Body of pancreas (tissue), 4 donors: Measurements from ENCODE around the gene USP12. TPM values are rescaled to one million over a fixed set of nuclear protein-coding genes. Genes with fewer than 3 reads are reported as not detected.

Source experiments
- ATAC-seq: fragments of 150-250 bp; one replicate; pipeline ENCODE4 v1.9.1; 2016
- DNase-seq, 4 donors: peaks; one replicate each; pipeline ENCODE4 v3.0.0-alpha.2; 2019
- H3K27ac ChIP-seq, 4 donors: fragments of 200-600 bp; sonication (generic); 1 replicate in 3 of 4; 2 replicates in 1 of 4; pipeline versions ENCODE4 v1.5.1 to v1.6.1; 2016 to 2019; ENCODE audit warnings: mild to moderate bottlenecking in 1 of 4, mixed read lengths in 1 of 4, moderate library complexity in 1 of 4
- H3K27me3 ChIP-seq, 2 donors: fragments of 200-600 bp; sonication (generic); one replicate each; pipeline ENCODE4 v1.6.0; 2016; ENCODE audit warnings: mild to moderate bottlenecking in 1 of 2
- H3K36me3 ChIP-seq, 2 donors: fragments of 200-600 bp; sonication (generic); replicated peaks in 1 of 2; 2 replicates each; pipeline ENCODE4 v1.5.1; 2016; ENCODE audit warnings: low read depth in 2 of 2; ENCODE audit not compliant: insufficient read depth in 1 of 2
- H3K4me1 ChIP-seq: fragments of 200-600 bp; sonication (generic); one replicate; pipeline ENCODE4 v1.6.0; 2016
- H3K4me3 ChIP-seq, 2 donors: fragments of 200-600 bp; sonication (generic); 1 replicate in 1 of 2; 2 replicates in 1 of 2; pipeline ENCODE4 v1.5.1; 2016 to 2019
- H3K9me3 ChIP-seq, 3 donors: fragments of 200-600 bp; sonication (generic); 1 replicate in 2 of 3; 2 replicates in 1 of 3; pipeline ENCODE4 v1.5.1; 2016
- CTCF ChIP-seq, 7 experiments: fragments of 450-650 bp in 4 of 7; fragments of 200-600 bp in 3 of 7; sonication (generic) in 3 of 7; IDR thresholded peaks; one replicate each; pipeline ENCODE4 v1.5.1; 2016 to 2019; ENCODE audit warnings: antibody characterized with exemption in 7 of 7
- POLR2A ChIP-seq, 3 donors: fragments of 450-650 bp; IDR thresholded peaks; one replicate each; pipeline ENCODE4 v1.6.1; 2016; ENCODE audit warnings: antibody characterized with exemption in 3 of 3, mild to moderate bottlenecking in 2 of 3
- WGBS, 2 donors: methylation state at CpG; one replicate each; pipeline ENCODE4 v1.1.5; 2017; 5-methylcytosine and 5-hydroxymethylcytosine counted together
- intact Hi-C: fragments of 100-400 bp; cut with DNase I; formaldehyde crosslinking; loops from one replicate; pipeline ENCODE4 v1.15.1; 2023
- total RNA-seq, 2 donors: library from RNA; depleted of rRNA; stranded (reverse); fragments of >200 nt; gene quantifications; one replicate each; pipeline ENCODE4 v1.1.0, GENCODE V29; 2016

The USP12 gene
- total RNA-seq, 2 donors from 2014 or later, result 12.9 to 16.9 TPM

GRCh38 chr13:27018882-27019281 lies 152.7 kb downstream of the USP12 start:
- Histone ChIP-seq H3K27ac (peak overlapping the region in 1 of 4 donors; percentile 78), H3K4me1 (peaks cover 5% of the 10 kb centered on the region), H3K36me3 (no peaks in the 10 kb centered on the region), H3K4me3 (no peak overlapping the region), H3K9me3 (no peaks in the 10 kb centered on the region), H3K27me3 (no peaks in the 10 kb centered on the region)
- DNase-seq (no peak), ATAC-seq (no peak)
- TF ChIP-seq CTCF (IDR thresholded peaks at IDR 0.05) (no peak), POLR2A (IDR thresholded peaks at IDR 0.05) (no peak)
- WGBS, 2 donors, result 72 to 78% methylated on average over 5 of the region's 5 CpGs
- intact Hi-C loops, result no loop called here

GRCh38 chr13:27018344-27018861 lies 153.2 kb downstream of the USP12 start:
- Histone ChIP-seq H3K36me3 (no peaks in the 10 kb centered on the region), H3K9me3 (no peaks in the 10 kb centered on the region), H3K27me3 (no peaks in the 10 kb centered on the region), H3K4me3 (no peak overlapping the region), H3K27ac (no peak overlapping the region), H3K4me1 (peaks cover 5% of the 10 kb centered on the region)
- TF ChIP-seq POLR2A (IDR thresholded peaks at IDR 0.05), result no peak
- TF ChIP-seq CTCF (IDR thresholded peaks at IDR 0.05), result no peak
- WGBS, 2 donors, result 33 to 45% methylated on average over 5 to 8 of the region's 8 CpGs
- ATAC-seq (no peak), DNase-seq (no peak)
- intact Hi-C loops, result no loop called here

- H3K27me3 ChIP-seq, result no peaks in the 10 kb centered on the region
- H3K9me3 ChIP-seq, result no peaks in the 10 kb centered on the region
- ATAC-seq (no peak), DNase-seq (no peak)
- intact Hi-C loops, result no loop called here
- H3K4me3 ChIP-seq, result no peak overlapping the region
- no peaks in the 10 kb centered on the region for H3K36me3 ChIP-seq
- no peak overlapping the region for H3K27ac ChIP-seq
- peaks cover 5% of the 10 kb centered on the region for H3K4me1 ChIP-seq
- 66 to 67% methylated on average over 4 of the region's 4 CpGs for WGBS, 2 donors
- TF ChIP-seq CTCF (IDR thresholded peaks at IDR 0.05) (no peak), POLR2A (IDR thresholded peaks at IDR 0.05) (no peak)
Observed at GRCh38 chr13:27016875-27017274, 154.7 kb downstream of the USP12 start.

Other genes with a start within 250 kb of the USP12 start
- 100 to 1,000 TPM; 500 to 811 TPM for gene RPL21, start 79.7 kb upstream of the USP12 start, total RNA-seq
- gene RASL11A, start 99.0 kb upstream of the USP12 start, total RNA-seq, result 1 to 10 TPM; 1.3 to 6.5 TPM